Suprapubic skin (tissue), 4 donors: ENCODE data around the gene ERC2. TPM values are rescaled to one million over a fixed set of nuclear protein-coding genes. Genes with fewer than 3 reads are reported as not detected.

Source experiments
- DNase-seq, 2 donors: peaks; one replicate each; pipeline ENCODE4 v3.0.0-alpha.2; 2019; ENCODE audit warnings: low spot score in 2 of 2
- H3K27ac ChIP-seq: fragments of 200-600 bp; sonication (generic); one replicate; pipeline ENCODE4 v1.5.1; 2019
- H3K27me3 ChIP-seq: fragments of 200-600 bp; sonication (generic); one replicate; pipeline ENCODE4 v1.5.1; 2019
- H3K36me3 ChIP-seq: fragments of 200-600 bp; sonication (generic); one replicate; pipeline ENCODE4 v1.5.1; 2019
- H3K4me1 ChIP-seq: fragments of 200-600 bp; sonication (generic); one replicate; pipeline ENCODE4 v1.5.1; 2019
- H3K4me3 ChIP-seq: fragments of 200-600 bp; sonication (generic); one replicate; pipeline ENCODE4 v1.5.1; 2019; ENCODE audit warnings: mild to moderate bottlenecking
- H3K9me3 ChIP-seq: fragments of 200-600 bp; sonication (generic); one replicate; pipeline ENCODE4 v1.5.1; 2019
- EP300 ChIP-seq: sonication (generic); formaldehyde crosslinking; IDR thresholded peaks from one replicate; pipeline ENCODE4 v1.6.1; 2017; ENCODE audit warnings: antibody characterized with exemption
- POLR2A ChIP-seq, 2 donors: fragments of 450-650 bp; IDR thresholded peaks; one replicate each; pipeline ENCODE4 v1.6.1; 2017; ENCODE audit warnings: antibody characterized with exemption in 2 of 2, mild to moderate bottlenecking in 2 of 2, moderate library complexity in 2 of 2
- POLR2AphosphoS5 ChIP-seq, 3 donors: sonication (generic); formaldehyde crosslinking; IDR thresholded peaks; one replicate each; pipeline ENCODE4 v1.6.1; 2017; ENCODE audit warnings: antibody characterized with exemption in 3 of 3
- WGBS: methylation state at CpG from one replicate; pipeline ENCODE4 v1.1.5; 2018; 5-methylcytosine and 5-hydroxymethylcytosine counted together
- total RNA-seq, 4 donors: library from RNA; depleted of rRNA; stranded (reverse); fragments of >200 nt; gene quantifications; one replicate each; pipeline ENCODE4 v1.1.0, GENCODE V29; 2016
- TF ChIP-seq, protein P1 (sequence below), 2 donors: fragments of 200-600 bp in 1 of 2; fragments of 450-650 bp in 1 of 2; sonication (generic) in 1 of 2; IDR thresholded peaks; one replicate each; pipeline ENCODE4 v1.5.1; 2016 to 2019; ENCODE audit warnings: antibody characterized with exemption in 2 of 2, mild to moderate bottlenecking in 1 of 2, moderate library complexity in 1 of 2

ERC2 gene
- total RNA-seq, 4 donors from 2014 or later: 0.21 TPM; not detected in 3

DNA sequence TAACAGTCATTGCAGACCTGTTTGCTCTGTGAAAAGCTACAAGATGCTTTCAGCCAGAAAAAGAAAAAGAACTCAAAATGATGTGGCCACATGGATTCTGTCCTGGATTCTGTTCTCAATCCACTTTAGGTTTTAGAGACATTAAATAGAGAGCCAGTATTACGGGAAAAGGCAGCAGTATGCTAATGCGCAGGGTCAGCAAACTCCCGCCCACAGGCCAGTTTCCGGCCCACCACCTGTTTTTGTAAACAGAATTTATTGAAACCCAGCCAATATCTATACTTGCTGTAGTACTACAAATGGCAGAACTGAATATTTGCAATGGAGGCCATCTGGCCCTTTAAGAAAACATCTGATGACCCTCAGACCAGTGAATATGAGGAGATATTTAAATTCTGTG is 416.1 kb downstream of the ERC2 start:
- Histone ChIP-seq H3K4me1 (no peaks in the 10 kb centered on the region), H3K27ac (no peak overlapping the region), H3K4me3 (no peak overlapping the region), H3K36me3 (no peaks in the 10 kb centered on the region), H3K9me3 (no peaks in the 10 kb centered on the region), H3K27me3 (peaks cover 4% of the 10 kb centered on the region)
- DNase-seq: no peak
- no peak for TF ChIP-seq POLR2A (IDR thresholded peaks at IDR 0.05)
- TF ChIP-seq EP300: no peak
- TF ChIP-seq, protein P1, sequence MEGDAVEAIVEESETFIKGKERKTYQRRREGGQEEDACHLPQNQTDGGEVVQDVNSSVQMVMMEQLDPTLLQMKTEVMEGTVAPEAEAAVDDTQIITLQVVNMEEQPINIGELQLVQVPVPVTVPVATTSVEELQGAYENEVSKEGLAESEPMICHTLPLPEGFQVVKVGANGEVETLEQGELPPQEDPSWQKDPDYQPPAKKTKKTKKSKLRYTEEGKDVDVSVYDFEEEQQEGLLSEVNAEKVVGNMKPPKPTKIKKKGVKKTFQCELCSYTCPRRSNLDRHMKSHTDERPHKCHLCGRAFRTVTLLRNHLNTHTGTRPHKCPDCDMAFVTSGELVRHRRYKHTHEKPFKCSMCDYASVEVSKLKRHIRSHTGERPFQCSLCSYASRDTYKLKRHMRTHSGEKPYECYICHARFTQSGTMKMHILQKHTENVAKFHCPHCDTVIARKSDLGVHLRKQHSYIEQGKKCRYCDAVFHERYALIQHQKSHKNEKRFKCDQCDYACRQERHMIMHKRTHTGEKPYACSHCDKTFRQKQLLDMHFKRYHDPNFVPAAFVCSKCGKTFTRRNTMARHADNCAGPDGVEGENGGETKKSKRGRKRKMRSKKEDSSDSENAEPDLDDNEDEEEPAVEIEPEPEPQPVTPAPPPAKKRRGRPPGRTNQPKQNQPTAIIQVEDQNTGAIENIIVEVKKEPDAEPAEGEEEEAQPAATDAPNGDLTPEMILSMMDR (IDR thresholded peaks at IDR 0.05): no peak
- TF ChIP-seq POLR2AphosphoS5 (IDR thresholded peaks at IDR 0.05): no peak
- 75% methylated on average over 4 of the region's 4 CpGs for WGBS

DNA sequence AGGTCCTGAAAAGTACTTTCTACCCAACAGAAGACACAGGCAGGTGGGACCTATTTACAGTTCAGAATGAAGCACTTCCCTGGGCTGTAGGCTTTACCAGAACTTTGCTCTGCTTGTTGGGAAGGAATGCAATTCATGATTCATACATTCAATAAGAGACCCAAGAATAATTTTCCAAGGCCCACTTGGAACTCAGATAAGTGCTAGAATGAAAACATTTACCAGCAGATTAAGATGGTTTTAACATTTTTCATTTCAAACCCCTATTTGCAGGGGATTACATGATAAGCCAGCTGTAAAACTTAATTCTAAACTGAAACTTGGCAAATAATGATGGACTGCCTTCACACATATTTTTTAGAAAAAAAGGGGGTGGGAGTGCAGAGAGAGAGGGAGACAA is 417.2 kb downstream of the ERC2 start:
- no peak overlapping the region for H3K4me3 ChIP-seq
- H3K9me3 ChIP-seq: no peaks in the 10 kb centered on the region
- no peaks in the 10 kb centered on the region for H3K36me3 ChIP-seq
- DNase-seq: no peak
- H3K27me3 ChIP-seq: peaks cover 4% of the 10 kb centered on the region
- H3K27ac ChIP-seq: no peak overlapping the region
- H3K4me1 ChIP-seq: no peaks in the 10 kb centered on the region
- TF ChIP-seq, protein P1 (IDR thresholded peaks at IDR 0.05): no peak
- TF ChIP-seq POLR2AphosphoS5 (IDR thresholded peaks at IDR 0.05) (no peak), EP300 (no peak), POLR2A (IDR thresholded peaks at IDR 0.05) (no peak)

DNA sequence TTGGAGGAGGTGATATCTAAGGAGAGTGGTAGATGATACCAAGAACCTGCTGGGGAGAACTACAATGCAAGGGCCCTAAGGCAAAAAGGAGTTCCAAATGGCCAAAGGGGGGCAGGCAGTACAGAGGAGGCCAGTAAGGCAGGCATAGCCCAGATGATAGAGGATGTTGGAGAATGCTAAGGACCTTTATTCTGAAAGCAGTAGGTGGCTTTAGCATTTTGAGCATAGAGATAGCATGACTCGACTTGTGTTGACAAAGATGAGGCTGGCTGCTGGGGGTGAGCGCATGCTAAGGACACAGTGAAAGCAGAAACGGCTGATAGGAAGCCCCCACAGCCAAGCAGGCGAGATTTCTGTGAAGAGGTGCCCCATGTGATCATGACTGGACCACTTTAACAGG is 419.3 kb downstream of the ERC2 start:
- WGBS: 74% methylated on average over 4 of the region's 4 CpGs
- no peak for TF ChIP-seq POLR2AphosphoS5 (IDR thresholded peaks at IDR 0.05)
- TF ChIP-seq EP300: no peak
- TF ChIP-seq POLR2A (IDR thresholded peaks at IDR 0.05): no peak
- TF ChIP-seq, protein P1 (IDR thresholded peaks at IDR 0.05): no peak
- Histone ChIP-seq H3K9me3 (no peaks in the 10 kb centered on the region), H3K27ac (no peak overlapping the region), H3K27me3 (peaks cover 4% of the 10 kb centered on the region), H3K36me3 (no peaks in the 10 kb centered on the region), H3K4me3 (no peak overlapping the region), H3K4me1 (no peaks in the 10 kb centered on the region)
- no peak for DNase-seq

DNA sequence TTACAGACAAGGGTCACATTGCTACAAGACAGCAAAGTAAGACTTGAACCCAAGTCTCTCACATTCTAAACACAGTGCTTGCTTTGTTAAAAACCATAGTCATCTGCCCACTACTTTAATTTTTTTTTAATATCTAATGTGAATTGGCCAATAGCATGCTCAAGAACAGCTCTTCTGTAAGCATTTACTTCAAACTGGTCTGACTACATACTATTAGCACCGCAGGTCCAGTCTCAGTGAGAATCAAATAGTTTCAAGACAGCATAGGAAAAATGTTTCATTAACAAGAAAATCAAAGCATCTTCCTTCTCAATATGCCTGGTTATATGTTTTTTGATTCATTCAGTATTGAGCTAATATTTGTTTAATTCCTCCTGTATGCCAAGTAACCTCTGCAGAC is 419.9 kb downstream of the ERC2 start:
- TF ChIP-seq EP300 (no peak), POLR2AphosphoS5 (IDR thresholded peaks at IDR 0.05) (no peak), POLR2A (IDR thresholded peaks at IDR 0.05) (no peak)
- TF ChIP-seq, protein P1 (IDR thresholded peaks at IDR 0.05): no peak
- Histone ChIP-seq H3K36me3 (no peaks in the 10 kb centered on the region), H3K27me3 (peaks cover 4% of the 10 kb centered on the region), H3K4me1 (no peaks in the 10 kb centered on the region), H3K9me3 (no peaks in the 10 kb centered on the region), H3K27ac (no peak overlapping the region), H3K4me3 (no peak overlapping the region)
- 88% methylated on average over 1 of the region's 1 CpG for WGBS
- DNase-seq: no peak

DNA sequence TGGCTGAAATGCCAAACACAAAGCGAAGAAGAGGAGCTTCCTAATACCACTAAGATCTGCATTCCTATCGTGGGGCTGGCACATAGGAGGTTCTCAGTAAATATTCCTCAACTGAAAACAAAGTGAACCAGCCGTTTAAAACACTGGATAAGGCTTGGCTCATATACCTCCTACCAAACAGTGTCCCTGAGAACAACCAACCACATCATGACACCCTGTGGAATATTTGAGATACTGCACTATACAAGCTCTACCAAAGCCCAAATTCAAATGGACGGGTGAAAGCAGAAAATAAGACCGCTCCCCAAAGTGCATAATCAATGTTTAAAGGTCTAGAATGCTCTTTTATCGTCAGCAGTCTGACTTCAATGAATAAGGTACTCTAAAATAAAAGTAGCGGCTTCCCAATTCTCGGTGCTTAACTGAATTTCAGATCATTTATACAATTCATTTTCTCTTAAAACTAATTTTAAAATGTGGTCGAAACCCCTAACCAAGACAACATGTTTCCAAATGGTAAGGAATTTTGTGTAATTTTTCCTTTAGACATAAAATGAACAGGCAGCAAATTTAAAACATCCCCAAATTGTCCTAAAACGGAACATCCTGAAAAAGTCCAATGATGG is 425.8 kb downstream of the ERC2 start:
- Histone ChIP-seq H3K4me3 (no peak overlapping the region), H3K4me1 (no peaks in the 10 kb centered on the region), H3K27ac (no peak overlapping the region), H3K27me3 (no peaks in the 10 kb centered on the region), H3K9me3 (peaks cover 4% of the 10 kb centered on the region), H3K36me3 (no peaks in the 10 kb centered on the region)
- 60% methylated on average over 10 of the region's 10 CpGs for WGBS
- TF ChIP-seq, protein P1 (IDR thresholded peaks at IDR 0.05): peak; percentile 10 to 39
- TF ChIP-seq POLR2A (IDR thresholded peaks at IDR 0.05): no peak
- DNase-seq: no peak
